Measurements from ENCODE around the gene KIAA1217. TPM values are rescaled to one million over a fixed set of nuclear protein-coding genes. Genes with fewer than 3 reads are reported as not detected.

KIAA1217 gene
- total and polyA plus RNA-seq, 2 donors from 2014 or later, result 10.4 to 63.8 TPM

DNA sequence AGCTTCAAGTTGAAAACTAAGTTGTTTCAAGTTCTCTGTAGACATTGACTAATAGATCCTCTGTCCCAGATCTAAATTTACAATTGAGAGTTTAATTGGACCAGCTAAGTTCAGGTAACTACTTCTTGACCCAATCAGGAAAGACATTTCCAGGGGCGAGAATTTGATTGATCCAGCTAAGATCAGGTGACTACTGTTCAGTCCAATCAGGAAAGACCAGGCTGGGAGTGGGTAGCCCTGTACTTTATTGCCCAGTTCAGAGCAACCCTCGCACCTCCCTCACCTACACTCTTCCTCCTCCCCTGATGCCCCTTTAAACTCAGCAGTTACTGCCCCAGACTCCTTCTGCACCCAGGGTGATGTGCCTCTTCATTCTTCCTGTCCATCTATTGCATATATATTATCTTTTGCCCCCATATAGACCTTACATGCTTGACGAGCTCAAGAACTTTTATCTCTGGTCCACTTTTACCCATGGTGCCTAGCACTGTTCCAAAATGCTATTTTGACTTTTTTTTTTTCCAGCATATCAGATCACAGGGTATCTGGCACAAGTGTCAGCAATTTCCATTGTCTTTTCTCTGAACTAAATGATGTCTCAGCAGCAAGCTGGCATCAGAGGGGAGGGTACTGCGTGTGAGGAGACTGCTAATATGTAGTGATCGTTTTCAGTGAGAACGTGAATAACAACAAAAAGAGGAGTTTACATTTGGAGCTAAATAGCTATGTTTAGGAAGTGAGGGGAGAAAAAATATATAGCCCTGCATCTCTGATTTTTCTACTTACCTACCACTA is 169.4 kb downstream of the KIAA1217 start:
- no peaks in the 10 kb centered on the region for H3K9me3 ChIP-seq (ENCODE audit: control insufficient read depth in 2 of 3, insufficient read depth in 1 of 3, low read length in 3 of 3)
- H3K4me1 ChIP-seq (ENCODE audit: control insufficient read depth in 2 of 3, insufficient read depth in 2 of 3, low read depth in 1 of 3, low read length in 3 of 3), result peaks cover 0 to 2% (median 0%) of the 10 kb centered on the region in 3 donors
- DNase-seq (no peak), FAIRE-seq (no peak)
- H3K9ac ChIP-seq (ENCODE audit: low read length in 3 of 3), result no peak overlapping the region
- TF ChIP-seq, protein P1, sequence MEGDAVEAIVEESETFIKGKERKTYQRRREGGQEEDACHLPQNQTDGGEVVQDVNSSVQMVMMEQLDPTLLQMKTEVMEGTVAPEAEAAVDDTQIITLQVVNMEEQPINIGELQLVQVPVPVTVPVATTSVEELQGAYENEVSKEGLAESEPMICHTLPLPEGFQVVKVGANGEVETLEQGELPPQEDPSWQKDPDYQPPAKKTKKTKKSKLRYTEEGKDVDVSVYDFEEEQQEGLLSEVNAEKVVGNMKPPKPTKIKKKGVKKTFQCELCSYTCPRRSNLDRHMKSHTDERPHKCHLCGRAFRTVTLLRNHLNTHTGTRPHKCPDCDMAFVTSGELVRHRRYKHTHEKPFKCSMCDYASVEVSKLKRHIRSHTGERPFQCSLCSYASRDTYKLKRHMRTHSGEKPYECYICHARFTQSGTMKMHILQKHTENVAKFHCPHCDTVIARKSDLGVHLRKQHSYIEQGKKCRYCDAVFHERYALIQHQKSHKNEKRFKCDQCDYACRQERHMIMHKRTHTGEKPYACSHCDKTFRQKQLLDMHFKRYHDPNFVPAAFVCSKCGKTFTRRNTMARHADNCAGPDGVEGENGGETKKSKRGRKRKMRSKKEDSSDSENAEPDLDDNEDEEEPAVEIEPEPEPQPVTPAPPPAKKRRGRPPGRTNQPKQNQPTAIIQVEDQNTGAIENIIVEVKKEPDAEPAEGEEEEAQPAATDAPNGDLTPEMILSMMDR (IDR thresholded peaks at IDR 0.05; ENCODE audit: borderline replicate concordance, extremely low read depth, insufficient read depth), result no peak
- H3K27me3 ChIP-seq (ENCODE audit: control insufficient read depth, insufficient read depth, low read length), result no peaks in the 10 kb centered on the region
- H3K4me3 ChIP-seq (ENCODE audit: low read length in 3 of 3), result no peak overlapping the region
- intact Hi-C loops (cut with DNase I), result no loop called here
- no peaks in the 10 kb centered on the region for H3K36me3 ChIP-seq (ENCODE audit: control insufficient read depth in 2 of 3, insufficient read depth in 3 of 3, low read length in 3 of 3)
- H3K27ac ChIP-seq (ENCODE audit: low read depth in 2 of 2, low read length in 2 of 2), result no peak overlapping the region

DNA sequence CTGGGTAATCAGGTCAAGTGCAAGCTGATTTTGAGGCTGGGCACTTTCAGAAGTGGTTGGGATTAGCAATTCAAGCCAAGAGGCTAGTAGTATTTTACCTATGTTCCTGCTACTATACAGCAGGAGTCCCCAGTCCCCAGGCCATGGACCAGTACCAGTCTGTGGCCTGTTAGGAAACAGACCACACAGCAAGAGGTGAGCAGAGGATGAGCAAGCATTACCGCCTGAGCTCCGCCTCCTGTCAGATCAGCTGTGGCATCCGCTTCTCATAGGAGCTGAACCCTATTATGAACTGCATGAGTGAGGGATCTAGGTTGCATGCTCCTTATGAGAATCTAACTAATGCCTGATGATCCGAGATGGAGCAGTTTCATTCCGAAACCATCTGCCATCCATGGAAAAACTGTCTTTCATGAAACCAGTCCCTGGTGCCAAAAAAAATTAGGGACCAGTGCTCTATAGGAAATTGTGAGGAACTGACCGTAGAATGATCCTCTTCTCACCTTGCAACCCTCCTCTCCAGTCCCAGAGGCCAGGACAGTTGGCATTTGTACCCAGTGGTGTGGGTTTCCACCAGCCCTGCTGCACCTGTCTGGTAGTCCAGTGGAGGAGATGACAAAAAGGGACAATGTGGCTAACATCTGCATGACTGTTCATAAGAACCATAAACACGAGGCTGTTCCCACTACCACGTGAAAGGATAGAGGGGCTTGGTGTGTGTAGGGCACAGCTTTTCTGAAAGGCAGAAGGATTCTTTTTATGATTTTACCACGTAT is 172.5 kb downstream of the KIAA1217 start:
- no peak overlapping the region for H3K27ac ChIP-seq (ENCODE audit: low read depth in 2 of 2, low read length in 2 of 2)

GRCh38 chr10:24382045-24382444 is 173.1 kb downstream of the KIAA1217 start:
- Histone ChIP-seq H3K9me3 (ENCODE audit: control insufficient read depth in 2 of 3, insufficient read depth in 1 of 3, low read length in 3 of 3) (no peaks in the 10 kb centered on the region), H3K27ac (ENCODE audit: low read depth in 2 of 2, low read length in 2 of 2) (no peak overlapping the region), H3K36me3 (ENCODE audit: control insufficient read depth in 2 of 3, insufficient read depth in 3 of 3, low read length in 3 of 3) (peaks cover 0 to 5% (median 3%) of the 10 kb centered on the region in 3 donors), H3K4me1 (ENCODE audit: control insufficient read depth in 2 of 3, insufficient read depth in 2 of 3, low read depth in 1 of 3, low read length in 3 of 3) (peaks cover 0 to 5% (median 0%) of the 10 kb centered on the region in 3 donors), H3K9ac (ENCODE audit: low read length in 3 of 3) (no peak overlapping the region), H3K4me3 (ENCODE audit: low read length in 3 of 3) (no peak overlapping the region), H3K27me3 (ENCODE audit: control insufficient read depth, insufficient read depth, low read length) (no peaks in the 10 kb centered on the region)
- no peak for FAIRE-seq
- DNase-seq, result no peak
- intact Hi-C loops (cut with DNase I), result no loop called here
- TF ChIP-seq, protein P1 (IDR thresholded peaks at IDR 0.05; ENCODE audit: borderline replicate concordance, extremely low read depth, insufficient read depth), result no peak

More for the DNA sequence above, 172.5 kb downstream of the KIAA1217 start:
- Histone ChIP-seq H3K4me3 (ENCODE audit: low read length in 3 of 3) (no peak overlapping the region), H3K9ac (ENCODE audit: low read length in 3 of 3) (no peak overlapping the region), H3K4me1 (ENCODE audit: control insufficient read depth in 2 of 3, insufficient read depth in 2 of 3, low read depth in 1 of 3, low read length in 3 of 3) (peaks cover 0 to 5% (median 0%) of the 10 kb centered on the region in 3 donors), H3K36me3 (ENCODE audit: control insufficient read depth in 2 of 3, insufficient read depth in 3 of 3, low read length in 3 of 3) (peaks cover 0 to 5% (median 3%) of the 10 kb centered on the region in 3 donors), H3K9me3 (ENCODE audit: control insufficient read depth in 2 of 3, insufficient read depth in 1 of 3, low read length in 3 of 3) (no peaks in the 10 kb centered on the region), H3K27me3 (ENCODE audit: control insufficient read depth, insufficient read depth, low read length) (no peaks in the 10 kb centered on the region)
- TF ChIP-seq, protein P1 (IDR thresholded peaks at IDR 0.05; ENCODE audit: borderline replicate concordance, extremely low read depth, insufficient read depth), result no peak
- no peak for DNase-seq
- intact Hi-C loops (cut with DNase I), result no loop called here
- FAIRE-seq, result no peak

Measured in kidney (tissue), 14 donors.